Caco-2 (cell line): ENCODE data around the gene KPNA6. TPM values are rescaled to one million over a fixed set of nuclear protein-coding genes. Genes with fewer than 3 reads are reported as not detected.

Experiments
- BruUV-seq: library from RNA; stranded (reverse); fragments of 400-500 nt; replicated peaks from 2 replicates; lab custom pipeline; 2021; lab: Mats Ljungman, UMichigan
- CTCF ChIA-PET: fragments of 300-600 bp; sonication (Branson Sonifier 250); formaldehyde crosslinking; loops from one replicate; lab custom pipeline; 2022; ENCODE audit warnings: antibody characterized with exemption; lab: Charles Lee
- POLR2A ChIA-PET: fragments of 300-600 bp; sonication (Branson Sonifier 250); formaldehyde crosslinking; loops from one replicate; lab custom pipeline; 2022; ENCODE audit warnings: antibody characterized with exemption; lab: Charles Lee
- DNase-seq, 2 experiments: peaks; one replicate each; pipeline versions ENCODE4 v3.0.0 to v3.0.0-alpha.2; 2020 to 2022
- H3K27me3 ChIP-seq: replicated peaks from 2 replicates; pipeline ENCODE4 v1.6.0; 2011; ENCODE audit warnings: low read length; ENCODE audit not compliant: control insufficient read depth, insufficient read depth
- H3K36me3 ChIP-seq: 2 replicates; pipeline ENCODE4 v1.5.1; 2011; ENCODE audit warnings: low read length; ENCODE audit not compliant: control insufficient read depth, insufficient read depth
- H3K4me1 ChIP-seq: fragments of 250-450 bp; sonication (Bioruptor Pico); 2 replicates; pipeline ENCODE4 v1.5.1; 2020; ENCODE audit warnings: mild to moderate bottlenecking
- H3K4me3 ChIP-seq: 2 replicates; pipeline ENCODE4 v1.5.1; 2011; ENCODE audit warnings: low read depth, mild to moderate bottlenecking, control low read depth, low read length
- H3K9me3 ChIP-seq: fragments of 250-450 bp; sonication (Bioruptor Pico); 2 replicates; pipeline ENCODE4 v1.5.1; 2020; ENCODE audit warnings: mild to moderate bottlenecking, moderate library complexity
- H3K27ac Mint-ChIP-seq: one replicate; pipeline ENCODE4 v1.8.0; 2022; ENCODE audit warnings: mixed read lengths; ENCODE audit not compliant: unreplicated experiment
- H3K27me3 Mint-ChIP-seq: one replicate; pipeline ENCODE4 v1.8.0; 2022; ENCODE audit warnings: mixed read lengths; ENCODE audit not compliant: insufficient read depth, unreplicated experiment
- H3K36me3 Mint-ChIP-seq: one replicate; pipeline ENCODE4 v1.8.0; 2022; ENCODE audit warnings: mild to moderate bottlenecking, mixed read lengths; ENCODE audit not compliant: insufficient read depth, unreplicated experiment
- H3K4me1 Mint-ChIP-seq: one replicate; pipeline ENCODE4 v1.8.0; 2022; ENCODE audit warnings: low read depth, mixed read lengths; ENCODE audit not compliant: unreplicated experiment
- H3K4me3 Mint-ChIP-seq: one replicate; pipeline ENCODE4 v1.8.0; 2022; ENCODE audit warnings: mild to moderate bottlenecking, moderate library complexity, mixed read lengths; ENCODE audit not compliant: unreplicated experiment
- H3K9me3 Mint-ChIP-seq: one replicate; pipeline ENCODE4 v1.8.0; 2022; ENCODE audit warnings: mixed read lengths; ENCODE audit not compliant: unreplicated experiment
- intact Hi-C: fragments of 100-400 bp; cut with micrococcal nuclease; formaldehyde crosslinking; loops from one replicate; pipeline ENCODE4 v1.10.0; 2022; ENCODE audit not compliant: unreplicated experiment
- total RNA-seq: library from RNA; stranded (reverse); gene quantifications from 2 replicates; pipeline ENCODE4 v1.2.3, GENCODE V29; 2022
- TF ChIP-seq, protein P1 (sequence below), 2 experiments: fragments of 200-600 bp in 1 of 2; IDR thresholded peaks; 1 replicate in 1 of 2; 2 replicates in 1 of 2; pipeline versions ENCODE4 v1.5.1 to v1.8.0; 2011 to 2022; ENCODE audit warnings: antibody characterized with exemption in 1 of 2, control low read depth in 1 of 2, inconsistent platforms in 1 of 2, low read depth in 1 of 2, low read length in 1 of 2, mild to moderate bottlenecking in 1 of 2, moderate library complexity in 1 of 2; ENCODE audit not compliant: insufficient read depth in 1 of 2, severe bottlenecking in 1 of 2, unreplicated experiment in 1 of 2

The KPNA6 gene
- total RNA-seq, 1 experiment from 2014 or later, result 52.8 TPM

DNA sequence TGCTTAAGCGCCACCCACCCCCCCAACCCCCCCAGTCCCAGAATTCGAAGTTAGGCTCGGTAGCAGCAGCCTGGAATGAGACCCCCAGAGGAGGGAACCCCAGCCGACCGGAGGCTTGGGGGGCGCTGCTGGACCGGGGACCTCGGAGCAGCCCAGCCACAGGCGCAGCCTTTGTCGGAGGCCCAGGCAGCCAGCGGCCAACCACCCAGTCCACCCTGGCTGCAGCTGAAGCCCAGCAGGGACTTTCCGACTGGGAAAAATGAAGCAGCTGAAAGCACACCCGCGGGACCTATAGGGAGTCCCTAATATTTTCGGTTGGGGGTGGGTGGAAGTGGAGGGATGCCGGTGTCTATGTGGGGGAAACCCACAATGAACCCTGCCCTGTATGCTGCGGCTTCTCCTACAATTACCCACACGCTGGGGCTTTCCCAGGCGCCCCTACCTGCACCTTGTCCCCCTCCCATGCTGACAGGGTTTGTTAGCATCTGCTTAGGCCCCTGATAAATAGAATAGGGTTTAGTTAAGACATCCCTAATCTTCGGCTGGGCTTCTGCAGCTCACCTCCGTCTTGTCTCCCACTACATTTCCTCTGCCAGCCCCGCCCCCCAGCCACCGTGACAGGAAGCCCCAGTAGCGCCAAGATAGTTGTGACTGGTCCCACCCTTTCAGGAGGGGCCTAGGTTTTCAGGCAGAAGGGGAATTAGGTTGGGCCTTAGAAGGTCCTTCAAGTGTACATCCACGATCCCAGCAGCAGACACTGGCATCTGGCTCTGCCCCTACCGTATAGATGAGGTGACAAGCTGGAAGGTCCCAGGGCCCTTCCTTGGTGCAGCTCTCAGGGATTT lies 93.4 kb downstream of the KPNA6 start:
- Histone ChIP-seq H3K27me3 (no peaks in the 10 kb centered on the region), H3K4me1 (peaks cover 4% of the 10 kb centered on the region; the same call in 1 of the 2 replicates), H3K4me3 (peak overlapping the region; percentile 60), H3K9me3 (no peaks in the 10 kb centered on the region), H3K36me3 (no peaks in the 10 kb centered on the region)
- Mint-ChIP-seq H3K4me3 (peak overlapping the region; percentile 80), H3K27me3 (no peaks in the 10 kb centered on the region), H3K27ac (peak overlapping the region; percentile 64), H3K4me1 (no peaks in the 10 kb centered on the region), H3K9me3 (no peaks in the 10 kb centered on the region), H3K36me3 (peaks cover 35% of the 10 kb centered on the region)
- no peak for DNase-seq
- CTCF ChIA-PET, result interaction anchor here (0.6 to 1.4 kb wide), 3 partner anchors 14 to 25 kb away, joined by 3 to 4 read pairs (median 3); no protein-coding TSS in a partner anchor
- no TSS peak for BruUV-seq
- intact Hi-C loops, result no loop called here
- POLR2A ChIA-PET, result interaction anchor here (1.1 to 1.2 kb wide), 2 partner anchors 22 to 93 kb away, joined by 3 to 4 read pairs; partner anchors contain the start of genes KPNA6 and TXLNA
- TF ChIP-seq, protein P1, sequence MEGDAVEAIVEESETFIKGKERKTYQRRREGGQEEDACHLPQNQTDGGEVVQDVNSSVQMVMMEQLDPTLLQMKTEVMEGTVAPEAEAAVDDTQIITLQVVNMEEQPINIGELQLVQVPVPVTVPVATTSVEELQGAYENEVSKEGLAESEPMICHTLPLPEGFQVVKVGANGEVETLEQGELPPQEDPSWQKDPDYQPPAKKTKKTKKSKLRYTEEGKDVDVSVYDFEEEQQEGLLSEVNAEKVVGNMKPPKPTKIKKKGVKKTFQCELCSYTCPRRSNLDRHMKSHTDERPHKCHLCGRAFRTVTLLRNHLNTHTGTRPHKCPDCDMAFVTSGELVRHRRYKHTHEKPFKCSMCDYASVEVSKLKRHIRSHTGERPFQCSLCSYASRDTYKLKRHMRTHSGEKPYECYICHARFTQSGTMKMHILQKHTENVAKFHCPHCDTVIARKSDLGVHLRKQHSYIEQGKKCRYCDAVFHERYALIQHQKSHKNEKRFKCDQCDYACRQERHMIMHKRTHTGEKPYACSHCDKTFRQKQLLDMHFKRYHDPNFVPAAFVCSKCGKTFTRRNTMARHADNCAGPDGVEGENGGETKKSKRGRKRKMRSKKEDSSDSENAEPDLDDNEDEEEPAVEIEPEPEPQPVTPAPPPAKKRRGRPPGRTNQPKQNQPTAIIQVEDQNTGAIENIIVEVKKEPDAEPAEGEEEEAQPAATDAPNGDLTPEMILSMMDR (IDR thresholded peaks at IDR 0.05; ENCODE audit: insufficient read depth in 1 of 2, low read depth in 1 of 2, low read length in 1 of 2, severe bottlenecking in 1 of 2, unreplicated experiment in 1 of 2), result peak in 1 of 2 experiments; percentile 16

DNA sequence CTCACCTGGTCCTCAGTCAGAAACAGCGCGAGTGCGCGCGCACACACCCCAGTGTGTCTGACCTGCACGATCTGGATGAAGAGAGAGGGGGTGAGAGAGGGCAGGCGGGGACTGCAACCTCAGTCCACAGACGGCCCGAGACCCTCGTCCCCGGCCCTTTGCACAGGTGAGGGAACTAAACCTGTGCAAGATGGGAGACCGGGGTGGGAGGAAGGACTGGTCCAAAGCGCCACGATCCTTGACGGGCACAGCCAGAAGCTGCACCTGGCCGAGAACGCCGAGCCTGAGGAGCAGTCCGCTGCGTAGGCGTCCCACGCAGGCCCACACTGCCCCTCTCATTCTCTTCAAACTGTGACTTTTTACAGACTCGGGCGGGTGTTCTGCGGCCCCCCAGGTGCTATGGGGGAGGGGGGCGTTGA lies 97.1 kb downstream of the KPNA6 start:
- ChIA-PET CTCF (interaction anchor here (1.6 kb wide), 1 partner anchor 11 kb away, joined by 5 read pairs; no protein-coding TSS in a partner anchor), POLR2A (no interaction called here)
- peak overlapping the region; percentile 89 for H3K27ac Mint-ChIP-seq
- no peak for DNase-seq
- H3K4me1 Mint-ChIP-seq, result no peaks in the 10 kb centered on the region
- no peaks in the 10 kb centered on the region for H3K27me3 Mint-ChIP-seq
- peak overlapping the region; percentile 90 for H3K4me3 Mint-ChIP-seq
- H3K9me3 Mint-ChIP-seq, result no peaks in the 10 kb centered on the region
- no peaks in the 10 kb centered on the region for H3K27me3 ChIP-seq
- no peaks in the 10 kb centered on the region for H3K36me3 ChIP-seq
- H3K9me3 ChIP-seq, result no peaks in the 10 kb centered on the region
- TF ChIP-seq, protein P1 (IDR thresholded peaks at IDR 0.05; ENCODE audit: insufficient read depth in 1 of 2, low read depth in 1 of 2, low read length in 1 of 2, severe bottlenecking in 1 of 2, unreplicated experiment in 1 of 2), result no peak
- BruUV-seq, result no TSS peak
- peak overlapping the region; percentile 68 for H3K4me3 ChIP-seq
- H3K4me1 ChIP-seq, result peaks cover 4% of the 10 kb centered on the region; the same call in 1 of the 2 replicates
- peaks cover 23% of the 10 kb centered on the region for H3K36me3 Mint-ChIP-seq
- intact Hi-C loops, result no loop called here
